AG09309 (cell line): ENCODE results near the gene OR2B6.
"Not testable (repeated sequence)": the region's sequence is repeated elsewhere in the genome, so short reads cannot be mapped to it uniquely, and the experiment has no call there.

Experiments
- DNase-seq: peaks from one replicate; pipeline ENCODE4 v3.0.0-alpha.2; 2010; ENCODE audit warnings: low read depth
- H3K4me3 ChIP-seq: 2 replicates; pipeline ENCODE4 v1.5.1; 2011; ENCODE audit warnings: mild to moderate bottlenecking, low read depth, low read length, moderate library complexity; ENCODE audit not compliant: control insufficient read depth
- CTCF ChIP-seq: IDR thresholded peaks from 2 replicates; pipeline ENCODE4 v1.5.1; 2011; ENCODE audit warnings: mild to moderate bottlenecking, low read depth, low read length, inconsistent platforms; ENCODE audit not compliant: insufficient read depth, control insufficient read depth; ENCODE audit errors: missing control alignments

OR2B6 gene

GRCh38 chr6:27956941-27957340 lies at the start of gene OR2B6:
OR2B6 (plus strand) TSS chr6:27957241; CDS start chr6:27957241, 0 bp downstream.
- H3K4me3 ChIP-seq, result no peak within 1 kb of the TSS
- no peak for TF ChIP-seq CTCF
- no peak for DNase-seq

GRCh38 chr6:27908017-27908416 lies 49.0 kb upstream of the OR2B6 start:
- TF ChIP-seq CTCF, result no peak
- H3K4me3 ChIP-seq, result no peak overlapping the region
- DNase-seq, result no peak

GRCh38 chr6:27911956-27912446 lies 45.0 kb upstream of the OR2B6 start, which contains the start of gene OR2B2:
OR2B2 (minus strand) TSS chr6:27912396; CDS start chr6:27912319, 77 bp downstream.
- H3K4me3 ChIP-seq, result no peak within 1 kb of the TSS
- no peak for TF ChIP-seq CTCF
- DNase-seq, result no peak

GRCh38 chr6:27922949-27923348 lies 34.1 kb upstream of the OR2B6 start:
- no peak overlapping the region for H3K4me3 ChIP-seq
- no peak for DNase-seq
- TF ChIP-seq CTCF, result no peak

- no peak for DNase-seq
- no peak for TF ChIP-seq CTCF
- H3K4me3 ChIP-seq, result no peak overlapping the region
These were observed 32.9 kb upstream of the OR2B6 start for GRCh38 chr6:27924179-27924578.

GRCh38 chr6:27928041-27928440 lies 29.0 kb upstream of the OR2B6 start:
- not testable (repeated sequence) for H3K4me3 ChIP-seq, DNase-seq

- not testable (repeated sequence) for DNase-seq, H3K4me3 ChIP-seq
These were observed 27.1 kb upstream of the OR2B6 start for GRCh38 chr6:27929930-27930329.

- DNase-seq, result no peak
- H3K4me3 ChIP-seq, result no peak overlapping the region
- TF ChIP-seq CTCF, result no peak
These were observed 25.8 kb upstream of the OR2B6 start for GRCh38 chr6:27931209-27931608.
